GM12878 (cell line): ENCODE results near the gene PALD1. TPM values are rescaled to one million over a fixed set of nuclear protein-coding genes. Genes with fewer than 3 reads are reported as not detected.

Source experiments
- ATAC-seq: fragments of 200-7000 bp; cut with Tn5 transposase; 3 replicates; pipeline ENCODE4 v1.9.1; 2020; ENCODE audit warnings: mild to moderate bottlenecking, moderate library complexity
- BruUV-seq: library from RNA; stranded (reverse); fragments of 400-500 nt; replicated peaks from 2 replicates; lab custom pipeline; 2021; lab: Mats Ljungman, UMichigan
- CTCF ChIA-PET: fragments of 300-600 bp; sonication (Branson Sonifier 250); formaldehyde crosslinking; extraction: SDS; loops from one replicate; lab custom pipeline; 2021; ENCODE audit warnings: inconsistent platforms; lab: Yijun Ruan, JAX
- POLR2A ChIA-PET: fragments of 350-600 bp; formaldehyde crosslinking; extraction: SDS; loops from one replicate; lab custom pipeline; 2021; ENCODE audit warnings: inconsistent platforms; lab: Charles Lee
- RAD21 ChIA-PET: fragments of 300-600 bp; sonication (Branson Sonifier 250); formaldehyde crosslinking; loops from one replicate; lab custom pipeline; 2023; ENCODE audit warnings: antibody characterized with exemption; ENCODE audit not compliant: unreplicated experiment; lab: Charles Lee
- SMC1A ChIA-PET: fragments of 300-600 bp; sonication (Branson Sonifier 250); formaldehyde crosslinking; loops from one replicate; lab custom pipeline; 2023; ENCODE audit not compliant: unreplicated experiment, uncharacterized antibody; lab: Charles Lee
- DNase-seq: peaks from one replicate; pipeline ENCODE4 v3.0.0-alpha.2; 2011; ENCODE audit warnings: low read depth, low spot score
- FAIRE-seq: peaks from 3 replicates; lab custom pipeline; 2011; peaks lifted over from hg19 to GRCh38; lab: Jason Lieb, UNC
- H2AFZ ChIP-seq: 2 replicates; pipeline ENCODE4 v1.6.0; 2011; ENCODE audit warnings: low read depth, low read length, control low read depth; ENCODE audit not compliant: control insufficient read depth
- H3K27ac ChIP-seq: 2 replicates; pipeline ENCODE4 v1.5.1; 2011; ENCODE audit warnings: control low read depth; ENCODE audit not compliant: control insufficient read depth, insufficient read depth
- H3K27me3 ChIP-seq, 2 experiments: replicated peaks in 1 of 2; 2 replicates each; pipeline versions ENCODE4 v1.6.0 to v1.6.1; 2011; ENCODE audit warnings: low read length in 1 of 2; ENCODE audit not compliant: control insufficient read depth in 2 of 2, insufficient read depth in 2 of 2
- H3K36me3 ChIP-seq, 2 experiments: 2 replicates each; pipeline ENCODE4 v1.5.1; 2011; ENCODE audit warnings: low read length in 1 of 2; ENCODE audit not compliant: control insufficient read depth in 2 of 2, insufficient read depth in 2 of 2
- H3K4me1 ChIP-seq: 2 replicates; pipeline ENCODE4 v1.6.1; 2011; ENCODE audit warnings: mild to moderate bottlenecking, low read length, moderate library complexity, mixed read lengths; ENCODE audit not compliant: control insufficient read depth, insufficient read depth
- H3K4me2 ChIP-seq: 2 replicates; pipeline ENCODE4 v1.6.0; 2011; ENCODE audit warnings: control low read depth; ENCODE audit not compliant: control insufficient read depth, insufficient read depth
- H3K4me3 ChIP-seq: fragments of 200-600 bp; sonication (generic); 2 replicates; pipeline ENCODE4 v1.5.1; 2016
- H3K79me2 ChIP-seq: 2 replicates; pipeline ENCODE4 v1.6.0; 2011; ENCODE audit warnings: low read length; ENCODE audit not compliant: control insufficient read depth, insufficient read depth
- H3K9ac ChIP-seq: 2 replicates; pipeline ENCODE4 v1.8.0; 2011; ENCODE audit warnings: low read length, control low read depth, mixed read lengths; ENCODE audit not compliant: control insufficient read depth, insufficient read depth
- H3K9me3 ChIP-seq: replicated peaks from 3 replicates; pipeline ENCODE4 v1.5.1; 2011; ENCODE audit warnings: mild to moderate bottlenecking, low read length; ENCODE audit not compliant: control insufficient read depth, insufficient read depth
- H4K20me1 ChIP-seq: 2 replicates; pipeline ENCODE4 v1.6.0; 2011; ENCODE audit not compliant: control insufficient read depth, insufficient read depth
- TCF12 ChIP-seq: IDR thresholded peaks from 2 replicates; pipeline ENCODE4 v1.6.1; 2011; ENCODE audit warnings: low read depth, mild to moderate bottlenecking, low read length
- ZBED1 ChIP-seq: IDR thresholded peaks from 2 replicates; pipeline ENCODE4 v1.6.1; 2016; ENCODE audit warnings: borderline replicate concordance
- ZNF384 ChIP-seq: IDR thresholded peaks from 2 replicates; pipeline ENCODE4 v1.6.1; 2012; ENCODE audit warnings: low read depth, mild to moderate bottlenecking, low read length, improper control_type of control experiment, borderline replicate concordance
- WGBS: methylation state at CpG from one replicate; pipeline ENCODE4 v1.1.6; 2016; ENCODE audit warnings: low lambda C conversion rate; ENCODE audit not compliant: insufficient replicate concordance, insufficient coverage; ENCODE audit errors: missing lambda C conversion rate; 5-methylcytosine and 5-hydroxymethylcytosine counted together
- in situ Hi-C: fragments of 300-500 bp; cut with MboI; formaldehyde crosslinking; loops from 9 replicates; pipeline ENCODE4 v1.14.3; 2018; ENCODE audit warnings: mixed read lengths
- intact Hi-C: fragments of 100-400 bp; cut with micrococcal nuclease; formaldehyde crosslinking; loops from one replicate; pipeline ENCODE4 v1.14.2; 2022; ENCODE audit not compliant: unreplicated experiment
- polyA plus RNA-seq, 11 experiments: library from polyadenylated mRNA; depleted of rRNA in 4 of 11; unstranded in 6 of 11; stranded (reverse) in 5 of 11; fragments of >200 nt; fragmentation: Nextera tagmentation in 4 of 11; fragmentation: Illumina TruSeq in 1 of 11; extraction: Ambion mirVana in 4 of 11; extraction: Trizol in 1 of 11; gene quantifications; 1 replicate in 1 of 11; 2 replicates in 10 of 11; pipeline versions ENCODE4 v1.2.1 to v1.2.3, GENCODE V29; 2011 to 2016; ENCODE audit warnings: inconsistent platforms in 2 of 11, missing spikeins in 2 of 11, low read depth in 1 of 11
- total RNA-seq, 4 experiments: library from RNA; depleted of rRNA in 3 of 4; stranded (reverse); fragments of >200 nt in 3 of 4; fragmentation: Illumina TruSeq in 1 of 4; extraction: Trizol in 1 of 4; gene quantifications; 2 replicates each; pipeline versions ENCODE4 v1.2.1 to v1.2.3, GENCODE V29; 2013 to 2021
- TF ChIP-seq, protein P1 (sequence below): fragments of 450-650 bp; IDR thresholded peaks from 2 replicates; pipeline ENCODE4 v1.6.1; 2016; ENCODE audit warnings: mild to moderate bottlenecking, moderate library complexity, borderline replicate concordance
- TF ChIP-seq, protein P2 (sequence below): IDR thresholded peaks from 2 replicates; pipeline ENCODE4 v1.6.1; 2012; ENCODE audit warnings: mild to moderate bottlenecking, low read depth, low read length

The PALD1 gene
- total and polyA plus RNA-seq, 10 of the 15 experiments (the other 5 are each of a cell fraction or from before 2014, with no cell fraction given) = 0.43 to 20.9 (median 9.0) TPM

DNA sequence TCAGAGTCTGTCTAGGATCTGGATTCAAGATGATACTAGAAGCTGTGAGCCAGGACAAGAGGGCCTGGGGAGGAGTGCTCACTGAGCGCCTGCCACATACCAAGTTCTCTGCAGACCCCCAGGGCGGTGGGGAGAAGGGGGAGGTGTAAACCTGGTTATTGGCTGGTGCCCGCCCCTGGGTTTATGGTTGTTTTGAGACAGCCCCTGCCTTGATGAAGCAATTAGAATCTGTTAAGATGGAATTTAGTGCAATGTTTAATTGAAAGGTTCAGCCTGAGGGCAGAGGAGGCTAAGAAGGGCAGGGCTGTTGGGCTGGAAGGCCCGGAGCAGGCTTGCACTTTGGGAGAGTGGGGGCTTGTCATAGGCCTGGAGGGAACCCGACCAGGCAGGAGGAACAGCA is 81.3 kb downstream of the PALD1 start (continued):
- TF ChIP-seq, protein P1, sequence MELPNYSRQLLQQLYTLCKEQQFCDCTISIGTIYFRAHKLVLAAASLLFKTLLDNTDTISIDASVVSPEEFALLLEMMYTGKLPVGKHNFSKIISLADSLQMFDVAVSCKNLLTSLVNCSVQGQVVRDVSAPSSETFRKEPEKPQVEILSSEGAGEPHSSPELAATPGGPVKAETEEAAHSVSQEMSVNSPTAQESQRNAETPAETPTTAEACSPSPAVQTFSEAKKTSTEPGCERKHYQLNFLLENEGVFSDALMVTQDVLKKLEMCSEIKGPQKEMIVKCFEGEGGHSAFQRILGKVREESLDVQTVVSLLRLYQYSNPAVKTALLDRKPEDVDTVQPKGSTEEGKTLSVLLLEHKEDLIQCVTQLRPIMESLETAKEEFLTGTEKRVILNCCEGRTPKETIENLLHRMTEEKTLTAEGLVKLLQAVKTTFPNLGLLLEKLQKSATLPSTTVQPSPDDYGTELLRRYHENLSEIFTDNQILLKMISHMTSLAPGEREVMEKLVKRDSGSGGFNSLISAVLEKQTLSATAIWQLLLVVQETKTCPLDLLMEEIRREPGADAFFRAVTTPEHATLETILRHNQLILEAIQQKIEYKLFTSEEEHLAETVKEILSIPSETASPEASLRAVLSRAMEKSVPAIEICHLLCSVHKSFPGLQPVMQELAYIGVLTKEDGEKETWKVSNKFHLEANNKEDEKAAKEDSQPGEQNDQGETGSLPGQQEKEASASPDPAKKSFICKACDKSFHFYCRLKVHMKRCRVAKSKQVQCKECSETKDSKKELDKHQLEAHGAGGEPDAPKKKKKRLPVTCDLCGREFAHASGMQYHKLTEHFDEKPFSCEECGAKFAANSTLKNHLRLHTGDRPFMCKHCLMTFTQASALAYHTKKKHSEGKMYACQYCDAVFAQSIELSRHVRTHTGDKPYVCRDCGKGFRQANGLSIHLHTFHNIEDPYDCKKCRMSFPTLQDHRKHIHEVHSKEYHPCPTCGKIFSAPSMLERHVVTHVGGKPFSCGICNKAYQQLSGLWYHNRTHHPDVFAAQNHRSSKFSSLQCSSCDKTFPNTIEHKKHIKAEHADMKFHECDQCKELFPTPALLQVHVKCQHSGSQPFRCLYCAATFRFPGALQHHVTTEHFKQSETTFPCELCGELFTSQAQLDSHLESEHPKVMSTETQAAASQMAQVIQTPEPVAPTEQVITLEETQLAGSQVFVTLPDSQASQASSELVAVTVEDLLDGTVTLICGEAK = no peak
- TF ChIP-seq, protein P2, sequence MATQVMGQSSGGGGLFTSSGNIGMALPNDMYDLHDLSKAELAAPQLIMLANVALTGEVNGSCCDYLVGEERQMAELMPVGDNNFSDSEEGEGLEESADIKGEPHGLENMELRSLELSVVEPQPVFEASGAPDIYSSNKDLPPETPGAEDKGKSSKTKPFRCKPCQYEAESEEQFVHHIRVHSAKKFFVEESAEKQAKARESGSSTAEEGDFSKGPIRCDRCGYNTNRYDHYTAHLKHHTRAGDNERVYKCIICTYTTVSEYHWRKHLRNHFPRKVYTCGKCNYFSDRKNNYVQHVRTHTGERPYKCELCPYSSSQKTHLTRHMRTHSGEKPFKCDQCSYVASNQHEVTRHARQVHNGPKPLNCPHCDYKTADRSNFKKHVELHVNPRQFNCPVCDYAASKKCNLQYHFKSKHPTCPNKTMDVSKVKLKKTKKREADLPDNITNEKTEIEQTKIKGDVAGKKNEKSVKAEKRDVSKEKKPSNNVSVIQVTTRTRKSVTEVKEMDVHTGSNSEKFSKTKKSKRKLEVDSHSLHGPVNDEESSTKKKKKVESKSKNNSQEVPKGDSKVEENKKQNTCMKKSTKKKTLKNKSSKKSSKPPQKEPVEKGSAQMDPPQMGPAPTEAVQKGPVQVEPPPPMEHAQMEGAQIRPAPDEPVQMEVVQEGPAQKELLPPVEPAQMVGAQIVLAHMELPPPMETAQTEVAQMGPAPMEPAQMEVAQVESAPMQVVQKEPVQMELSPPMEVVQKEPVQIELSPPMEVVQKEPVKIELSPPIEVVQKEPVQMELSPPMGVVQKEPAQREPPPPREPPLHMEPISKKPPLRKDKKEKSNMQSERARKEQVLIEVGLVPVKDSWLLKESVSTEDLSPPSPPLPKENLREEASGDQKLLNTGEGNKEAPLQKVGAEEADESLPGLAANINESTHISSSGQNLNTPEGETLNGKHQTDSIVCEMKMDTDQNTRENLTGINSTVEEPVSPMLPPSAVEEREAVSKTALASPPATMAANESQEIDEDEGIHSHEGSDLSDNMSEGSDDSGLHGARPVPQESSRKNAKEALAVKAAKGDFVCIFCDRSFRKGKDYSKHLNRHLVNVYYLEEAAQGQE = no peak

DNA sequence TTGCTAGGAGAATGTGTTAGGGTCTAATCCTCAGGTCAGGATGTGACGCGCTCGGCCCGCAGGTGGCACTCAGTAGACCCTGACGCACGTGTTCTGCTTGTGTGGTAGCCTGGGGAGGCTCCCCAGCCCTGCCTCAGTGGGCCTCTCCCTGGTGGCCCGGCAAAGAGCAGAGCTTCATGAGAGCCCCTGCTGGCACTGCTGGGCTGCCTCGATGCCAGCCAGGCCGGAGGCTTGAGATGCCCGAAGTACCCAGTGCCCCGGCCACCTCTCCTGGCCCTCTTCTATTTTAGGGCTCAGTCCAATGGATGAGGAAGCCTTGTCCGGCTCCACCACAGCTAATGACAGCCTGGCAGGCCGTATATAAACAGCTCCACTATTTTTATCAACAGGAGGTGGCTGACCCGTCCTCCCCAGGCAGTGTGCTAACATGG is 82.0 kb downstream of the PALD1 start:
- Histone ChIP-seq H3K27me3 (no peaks in the 10 kb centered on the region), H3K9ac (no peak overlapping the region), H3K4me1 (no peaks in the 10 kb centered on the region; the same call in 1 of the 2 replicates), H3K79me2 (no peaks in the 10 kb centered on the region), H3K4me3 (no peak overlapping the region), H2AFZ (no peak overlapping the region), H3K27ac (no peak overlapping the region), H4K20me1 (no peaks in the 10 kb centered on the region), H3K4me2 (no peak overlapping the region), H3K36me3 (no peaks in the 10 kb centered on the region; a peak in 1 of 4 replicates), H3K9me3 (no peaks in the 10 kb centered on the region)
- 66% methylated on average over 14 of the region's 14 CpGs for WGBS
- TF ChIP-seq ZNF384 (no peak), ZBED1 (no peak), TCF12 (no peak)
- RAD21 ChIA-PET = interaction anchor here (1.0 kb wide), 1 partner anchor 100 kb away, joined by 3 read pairs; no protein-coding TSS in a partner anchor
- POLR2A ChIA-PET = no interaction called here
- DNase-seq = no peak
- BruUV-seq = no TSS peak
- SMC1A ChIA-PET = interaction anchor here (1.0 to 2.2 kb wide), 4 partner anchors 24 to 198 kb away, joined by 3 to 7 read pairs (median 4); no protein-coding TSS in a partner anchor
- ATAC-seq = no peak
- FAIRE-seq = no peak
- in situ Hi-C loops (no loop called here), intact Hi-C loops (no loop called here)
- CTCF ChIA-PET = interaction anchor here (0.8 to 4.5 kb wide), 5 partner anchors 10 to 197 kb away, joined by 3 to 30 read pairs (median 3); no protein-coding TSS in a partner anchor
